Upper lobe of left lung (tissue), 4 donors: Measurements from ENCODE around the gene H19.

ENCODE experiments used
- CTCF ChIP-seq, 6 experiments: fragments of 450-650 bp in 4 of 6; fragments of 200-600 bp in 2 of 6; sonication (generic) in 2 of 6; IDR thresholded peaks; one replicate each; pipeline ENCODE4 v1.5.1; 2016 to 2019; ENCODE audit warnings: antibody characterized with exemption in 6 of 6
- POLR2A ChIP-seq, 4 donors: fragments of 450-650 bp; IDR thresholded peaks; one replicate each; pipeline ENCODE4 v1.5.1; 2016 to 2017; ENCODE audit warnings: antibody characterized with exemption in 4 of 4, mild to moderate bottlenecking in 2 of 4

- TF ChIP-seq CTCF (IDR thresholded peaks at IDR 0.05) (no peak), POLR2A (IDR thresholded peaks at IDR 0.05) (no peak)
Measured at GRCh38 chr11:1969776-1970175, 27.9 kb downstream of the H19 start.
